HepG2 (cell line): Measurements from ENCODE around the gene NT5DC4. TPM values are rescaled to one million over a fixed set of nuclear protein-coding genes. Genes with fewer than 3 reads are reported as not detected.

Experiments used
- ATAC-seq: fragments of 200-7000 bp; cut with Tn5 transposase; 3 replicates; pipeline ENCODE4 v1.9.1; 2020; ENCODE audit warnings: mild to moderate bottlenecking, moderate library complexity
- BruUV-seq: library from RNA; stranded (reverse); fragments of 400-500 nt; replicated peaks from 2 replicates; lab custom pipeline; 2021; lab: Mats Ljungman, UMichigan
- CTCF ChIA-PET: fragments of 300-600 bp; formaldehyde crosslinking; extraction: SDS; loops from one replicate; lab custom pipeline; 2021; ENCODE audit warnings: low total read pairs, inconsistent platforms, low intra/inter-chr PET ratio; lab: Yijun Ruan, JAX
- POLR2A ChIA-PET: fragments of 350-600 bp; sonication (Branson Sonifier 250); formaldehyde crosslinking; loops from one replicate; lab custom pipeline; 2020; ENCODE audit warnings: antibody characterized with exemption, inconsistent platforms; lab: Yijun Ruan, JAX
- DNase-seq: peaks from one replicate; pipeline ENCODE4 v3.0.0-alpha.2; 2015; ENCODE audit warnings: low spot score
- FAIRE-seq: peaks from 3 replicates; lab custom pipeline; 2011; peaks lifted over from hg19 to GRCh38; lab: Jason Lieb, UNC
- H2AFZ ChIP-seq: one replicate; pipeline ENCODE4 v1.6.1; 2011; ENCODE audit warnings: low read length, inconsistent platforms
- H3K27ac ChIP-seq: fragments of 300-600 bp; 3 replicates; pipeline ENCODE4 v1.8.0; 2011; ENCODE audit warnings: mixed run types, mild to moderate bottlenecking, mixed read lengths, low read length, inconsistent platforms; ENCODE audit not compliant: insufficient read depth; ENCODE audit errors: extremely low read length
- H3K27me3 ChIP-seq, 2 experiments: fragments of 200-600 bp in 1 of 2; 2 replicates in 1 of 2; 3 replicates in 1 of 2; pipeline versions ENCODE4 v1.6.0 to v1.8.0; 2011; ENCODE audit warnings: low read length in 2 of 2, mild to moderate bottlenecking in 2 of 2, moderate library complexity in 2 of 2, inconsistent platforms in 1 of 2; ENCODE audit not compliant: insufficient read depth in 2 of 2, control insufficient read depth in 1 of 2
- H3K36me3 ChIP-seq, 2 experiments: fragments of 200-600 bp in 1 of 2; replicated peaks in 1 of 2; 2 replicates in 1 of 2; 3 replicates in 1 of 2; pipeline versions ENCODE4 v1.5.1 to v1.8.0; 2011; ENCODE audit warnings: low read length in 2 of 2, inconsistent platforms in 1 of 2; ENCODE audit not compliant: insufficient read depth in 2 of 2, control insufficient read depth in 1 of 2
- H3K4me1 ChIP-seq: 2 replicates; pipeline ENCODE4 v1.5.1; 2012; ENCODE audit warnings: low read length, inconsistent platforms; ENCODE audit not compliant: insufficient read depth
- H3K4me2 ChIP-seq: 2 replicates; pipeline ENCODE4 v1.6.0; 2011; ENCODE audit warnings: low read depth, low read length, inconsistent platforms
- H3K4me3 ChIP-seq, 3 experiments: fragments of 200-600 bp in 1 of 3; sonication (generic), shearing (Covaris generic) in 1 of 3; replicated peaks in 1 of 3; 2 replicates each; pipeline ENCODE4 v1.5.1; 2011 to 2016; ENCODE audit warnings: low read length in 3 of 3, inconsistent platforms in 2 of 3, low read depth in 2 of 3, mild to moderate bottlenecking in 2 of 3, control low read depth in 1 of 3, mixed read lengths in 1 of 3; ENCODE audit not compliant: insufficient read depth in 1 of 3
- H3K79me2 ChIP-seq: one replicate; pipeline ENCODE4 v1.6.1; 2011; ENCODE audit warnings: low read length, inconsistent platforms; ENCODE audit not compliant: insufficient read depth
- H3K9ac ChIP-seq: 2 replicates; pipeline ENCODE4 v1.6.0; 2011; ENCODE audit warnings: mild to moderate bottlenecking, low read depth, low read length, inconsistent platforms; ENCODE audit not compliant: insufficient read depth
- H3K9me3 ChIP-seq: 2 replicates; pipeline ENCODE4 v1.5.1; 2012; ENCODE audit warnings: mild to moderate bottlenecking, low read length
- H4K20me1 ChIP-seq: 2 replicates; pipeline ENCODE4 v1.6.0; 2011; ENCODE audit warnings: inconsistent platforms, mild to moderate bottlenecking, low read length, moderate library complexity; ENCODE audit not compliant: insufficient read depth
- ARID5B ChIP-seq: IDR thresholded peaks from 2 replicates; pipeline ENCODE4 v1.4.0; 2020; ENCODE audit warnings: mild to moderate bottlenecking, missing genetic modification reagents
- BCL3 ChIP-seq: sonication (generic); formaldehyde crosslinking; IDR thresholded peaks from 2 replicates; pipeline ENCODE4 v1.5.1; 2020; ENCODE audit warnings: mild to moderate bottlenecking, missing genetic modification reagents, moderate library complexity
- ELF3 ChIP-seq: IDR thresholded peaks from 2 replicates; pipeline ENCODE4 v1.6.1; 2016; ENCODE audit warnings: missing genetic modification reagents, missing compliant biosample characterization
- FOXP1 ChIP-seq, 2 experiments: fragments of 450-650 bp in 1 of 2; IDR thresholded peaks; 2 replicates each; pipeline ENCODE4 v1.6.1; 2017 to 2018; ENCODE audit warnings: antibody characterized with exemption in 1 of 2
- KMT2B ChIP-seq: IDR thresholded peaks from 2 replicates; pipeline ENCODE4 v1.6.1; 2016; ENCODE audit warnings: missing genetic modification reagents, missing compliant biosample characterization
- PAWR ChIP-seq: sonication (generic); formaldehyde crosslinking; IDR thresholded peaks from 2 replicates; pipeline ENCODE4 v1.4.0; 2020; ENCODE audit warnings: missing genetic modification reagents, mild to moderate bottlenecking, borderline replicate concordance
- SNAPC4 ChIP-seq: sonication (generic); formaldehyde crosslinking; IDR thresholded peaks from 2 replicates; pipeline ENCODE4 v1.4.0; 2020; ENCODE audit warnings: mild to moderate bottlenecking, missing genetic modification reagents
- ZBTB20 ChIP-seq: sonication (generic); formaldehyde crosslinking; IDR thresholded peaks from 2 replicates; pipeline ENCODE4 v1.8.1; 2023; ENCODE audit warnings: missing genetic modification reagents, low read depth, mild to moderate bottlenecking, borderline replicate concordance
- ZNF512B ChIP-seq: sonication (generic); formaldehyde crosslinking; IDR thresholded peaks from 2 replicates; pipeline ENCODE4 v1.5.1; 2020; ENCODE audit warnings: missing genetic modification reagents, mild to moderate bottlenecking, borderline replicate concordance
- WGBS: methylation state at CpG from one replicate; pipeline ENCODE4 v1.1.6; 2017; ENCODE audit warnings: low lambda C conversion rate; 5-methylcytosine and 5-hydroxymethylcytosine counted together
- in situ Hi-C: cut with HindIII; loops from 2 replicates; pipeline ENCODE4 v1.10.0; 2017; ENCODE audit warnings: low pct_unique_long_range_greater_than_20kb; ENCODE audit not compliant: extremely low pct_ligation_motif_present
- intact Hi-C: fragments of 100-400 bp; cut with micrococcal nuclease; formaldehyde crosslinking; loops from one replicate; pipeline ENCODE4 v1.10.0; 2022; ENCODE audit not compliant: unreplicated experiment
- polyA plus RNA-seq, 8 experiments: library from polyadenylated mRNA; depleted of rRNA in 3 of 8; stranded (reverse) in 7 of 8; unstranded in 1 of 8; fragments of >200 nt; fragmentation: Illumina TruSeq in 4 of 8; extraction: Trizol in 4 of 8; gene quantifications; 2 replicates each; pipeline versions ENCODE4 v1.2.1 to v1.2.3, GENCODE V29; 2011 to 2016; ENCODE audit warnings: low read depth in 4 of 8, missing spikeins in 1 of 8, mixed read lengths in 1 of 8; ENCODE audit not compliant: insufficient read depth in 1 of 8
- total RNA-seq, 5 experiments: library from RNA; depleted of rRNA; stranded (reverse); fragments of >200 nt; fragmentation: Illumina TruSeq; extraction: Trizol; gene quantifications; 2 replicates each; pipeline ENCODE4 v1.2.3, GENCODE V29; 2016; ENCODE audit warnings: low read depth in 1 of 5

Gene NT5DC4
- total and polyA plus RNA-seq, 2 of the 13 experiments (the other 11 are each of a cell fraction or from before 2014, with no cell fraction given) = 0.04 to 4.2 TPM

- TF ChIP-seq ZBTB20 = no peak
- no peak for TF ChIP-seq KMT2B (CRISPR knock-in tag)
- no peak for TF ChIP-seq FOXP1 (IDR thresholded peaks at IDR 0.05)
- no peak for TF ChIP-seq FOXP1 (CRISPR knock-in tag; IDR thresholded peaks at IDR 0.05)
- no peak for TF ChIP-seq PAWR (CRISPR knock-in tag)
- no peak for TF ChIP-seq ELF3
- no peak for TF ChIP-seq BCL3
- TF ChIP-seq ZNF512B = no peak
Observed at GRCh38 chr2:112684415-112684775, 36.4 kb upstream of the NT5DC4 start (continued).

GRCh38 chr2:112685271-112685884 is 35.4 kb upstream of the NT5DC4 start:
- in situ Hi-C loops = loop anchor here (5.0 kb wide), 1 partner anchor 58 kb away; no protein-coding TSS in a partner anchor
- H3K36me3 ChIP-seq = no peaks in the 10 kb centered on the region
- intact Hi-C loops = no loop called here
- no peak overlapping the region for H3K9ac ChIP-seq
- H3K27ac ChIP-seq = no peak overlapping the region
- BruUV-seq = no TSS peak
- H4K20me1 ChIP-seq = no peaks in the 10 kb centered on the region
- H3K79me2 ChIP-seq = no peaks in the 10 kb centered on the region
- H3K27me3 ChIP-seq = peaks cover 0 to 25% of the 10 kb centered on the region in 2 experiments; a peak in 3 of 5 replicates
- ATAC-seq (peak; percentile 38), DNase-seq (no peak), FAIRE-seq (peak; percentile 18)
- no peak overlapping the region for H2AFZ ChIP-seq
- no peak overlapping the region for H3K4me2 ChIP-seq
- 93% methylated on average over 4 of the region's 4 CpGs for WGBS
- POLR2A ChIA-PET = interaction anchor here (0.7 to 1.0 kb wide), 2 partner anchors 22 to 40 kb away, joined by 3 to 5 read pairs; partner anchors contain the start of gene SLC20A1
- CTCF ChIA-PET = interaction anchor here (1.0 kb wide), 1 partner anchor 59 kb away, joined by 3 read pairs; no protein-coding TSS in a partner anchor
- peaks cover 53% of the 10 kb centered on the region for H3K4me1 ChIP-seq
- no peak overlapping the region for H3K4me3 ChIP-seq
- no peaks in the 10 kb centered on the region for H3K9me3 ChIP-seq
- TF ChIP-seq ARID5B (CRISPR knock-in tag) (no peak), SNAPC4 (CRISPR knock-in tag) (no peak)
